Parathyroid adenoma (tissue), 2 donors: ENCODE measurements around the gene ASIC3.

Experiments used
- H2AFZ ChIP-seq: fragments of 300-600 bp; sonication (generic); one replicate; pipeline ENCODE4 v1.7.0; 2017; ENCODE audit warnings: antibody characterized with exemption, mild to moderate bottlenecking
- H3K27ac ChIP-seq: fragments of 300-600 bp; sonication (generic); one replicate; pipeline ENCODE4 v1.7.0; 2017
- H3K27me3 ChIP-seq: fragments of 300-600 bp; sonication (generic); one replicate; pipeline ENCODE4 v1.7.0; 2017; ENCODE audit warnings: low read length; ENCODE audit not compliant: control insufficient read depth, insufficient read depth
- H3K36me3 ChIP-seq: fragments of 300-600 bp; sonication (generic); one replicate; pipeline ENCODE4 v1.7.0; 2017; ENCODE audit warnings: low read length; ENCODE audit not compliant: control insufficient read depth, insufficient read depth
- H3K4me1 ChIP-seq: fragments of 300-600 bp; sonication (generic); one replicate; pipeline ENCODE4 v1.7.0; 2017; ENCODE audit warnings: control low read depth
- H3K4me2 ChIP-seq: fragments of 300-600 bp; sonication (generic); one replicate; pipeline ENCODE4 v1.7.0; 2017; ENCODE audit warnings: low read length
- H3K4me3 ChIP-seq: fragments of 300-600 bp; sonication (generic); one replicate; pipeline ENCODE4 v1.7.0; 2017; ENCODE audit warnings: low read depth, low read length
- H3K79me2 ChIP-seq: fragments of 300-600 bp; sonication (generic); one replicate; pipeline ENCODE4 v1.7.0; 2017; ENCODE audit warnings: control low read depth
- H3K9ac ChIP-seq: fragments of 300-600 bp; sonication (generic); one replicate; pipeline ENCODE4 v1.7.0; 2017; ENCODE audit warnings: mild to moderate bottlenecking
- H3K9me3 ChIP-seq: fragments of 300-600 bp; sonication (generic); one replicate; pipeline ENCODE4 v1.7.0; 2017; ENCODE audit warnings: low read length; ENCODE audit not compliant: control insufficient read depth
- CTCF ChIP-seq: fragments of 300-600 bp; sonication (generic); IDR thresholded peaks from one replicate; pipeline ENCODE4 v1.7.0; 2017; ENCODE audit warnings: antibody characterized with exemption, mild to moderate bottlenecking
- donor health status: primary hyperparathyroidism.

ASIC3 gene

GRCh38 chr7:151016942-151017341 is 31.4 kb upstream of the ASIC3 start:
- no peaks in the 10 kb centered on the region for H3K9me3 ChIP-seq
- H3K4me1 ChIP-seq, result peaks cover 3% of the 10 kb centered on the region
- no peaks in the 10 kb centered on the region for H3K27me3 ChIP-seq

GRCh38 chr7:151017370-151017952 is 30.9 kb upstream of the ASIC3 start:
- Histone ChIP-seq H3K4me1 (peaks cover 3% of the 10 kb centered on the region), H2AFZ (no peak overlapping the region), H3K9me3 (no peaks in the 10 kb centered on the region), H3K4me3 (no peak overlapping the region), H3K27ac (no peak overlapping the region), H3K79me2 (no peaks in the 10 kb centered on the region), H3K4me2 (no peak overlapping the region), H3K27me3 (no peaks in the 10 kb centered on the region), H3K9ac (no peak overlapping the region), H3K36me3 (no peaks in the 10 kb centered on the region)
- no peak for TF ChIP-seq CTCF

More at GRCh38 chr7:151016942-151017341, 31.4 kb upstream of the ASIC3 start:
- no peak overlapping the region for H3K4me3 ChIP-seq
- no peaks in the 10 kb centered on the region for H3K36me3 ChIP-seq
- no peak overlapping the region for H3K9ac ChIP-seq
- H2AFZ ChIP-seq, result no peak overlapping the region
- no peak overlapping the region for H3K27ac ChIP-seq
- H3K4me2 ChIP-seq, result no peak overlapping the region
- H3K79me2 ChIP-seq, result no peaks in the 10 kb centered on the region
- no peak for TF ChIP-seq CTCF

GRCh38 chr7:151017953-151018420 is 30.3 kb upstream of the ASIC3 start:
- peak; percentile 84 for TF ChIP-seq CTCF
- Histone ChIP-seq H3K27me3 (no peaks in the 10 kb centered on the region), H3K4me3 (no peak overlapping the region)

GRCh38 chr7:151018421-151019129 is 29.8 kb upstream of the ASIC3 start:
- Histone ChIP-seq H3K27me3 (no peaks in the 10 kb centered on the region), H2AFZ (peak overlapping the region; percentile 78), H3K4me2 (peak overlapping the region; percentile 59), H3K4me1 (peaks cover 3% of the 10 kb centered on the region), H3K4me3 (peak overlapping the region; percentile 17), H3K36me3 (no peaks in the 10 kb centered on the region), H3K27ac (no peak overlapping the region), H3K79me2 (no peaks in the 10 kb centered on the region), H3K9me3 (no peaks in the 10 kb centered on the region), H3K9ac (no peak overlapping the region)
- TF ChIP-seq CTCF, result no peak

More at GRCh38 chr7:151017953-151018420, 30.3 kb upstream of the ASIC3 start:
- H3K4me1 ChIP-seq, result peaks cover 3% of the 10 kb centered on the region
- peak overlapping the region; percentile 11 for H2AFZ ChIP-seq
- no peaks in the 10 kb centered on the region for H3K36me3 ChIP-seq
- no peak overlapping the region for H3K9ac ChIP-seq
- no peak overlapping the region for H3K27ac ChIP-seq
- no peaks in the 10 kb centered on the region for H3K79me2 ChIP-seq
- peak overlapping the region; percentile 43 for H3K4me2 ChIP-seq
- H3K9me3 ChIP-seq, result no peaks in the 10 kb centered on the region
